RWPE1 (cell line): ENCODE data around the gene C4B.
"Not testable (repeated sequence)": the region's sequence is repeated elsewhere in the genome, so short reads cannot be mapped to it uniquely, and the experiment has no call there.

Experiments used
- CTCF ChIA-PET: fragments of 350-600 bp; sonication (Branson Sonifier 250); formaldehyde crosslinking; extraction: SDS; loops from one replicate; lab custom pipeline; 2021; lab: Yijun Ruan, JAX
- POLR2A ChIA-PET: fragments of 400-600 bp; formaldehyde crosslinking; extraction: SDS; loops from one replicate; lab custom pipeline; 2020; ENCODE audit warnings: antibody characterized with exemption; ENCODE audit not compliant: low non-redundant PET; lab: Yijun Ruan, JAX
- DNase-seq: peaks from one replicate; pipeline ENCODE4 v3.0.0; 2012; ENCODE audit warnings: low spot score
- H3K27ac ChIP-seq: fragments of 450-650 bp; 2 replicates; pipeline ENCODE4 v1.5.1; 2017

Gene C4B

GRCh38 chr6:32028631-32029030, 14.0 kb downstream of the C4B start:
- CTCF ChIA-PET, POLR2A ChIA-PET, DNase-seq, H3K27ac ChIP-seq: not testable (repeated sequence)

GRCh38 chr6:32029553-32029952, 15.0 kb downstream of the C4B start:
- H3K27ac ChIP-seq, DNase-seq, CTCF ChIA-PET, POLR2A ChIA-PET: not testable (repeated sequence)

GRCh38 chr6:32035283-32036013, 20.9 kb downstream of the C4B start:
- CTCF ChIA-PET, H3K27ac ChIP-seq, DNase-seq, POLR2A ChIA-PET: not testable (repeated sequence)

GRCh38 chr6:32037136-32037535, 22.5 kb downstream of the C4B start:
- CTCF ChIA-PET: interaction anchor here (0.8 kb wide), 1 partner anchor 82 kb away, joined by 3 read pairs; no protein-coding TSS in a partner anchor
- POLR2A ChIA-PET: not testable (repeated sequence)

DNA sequence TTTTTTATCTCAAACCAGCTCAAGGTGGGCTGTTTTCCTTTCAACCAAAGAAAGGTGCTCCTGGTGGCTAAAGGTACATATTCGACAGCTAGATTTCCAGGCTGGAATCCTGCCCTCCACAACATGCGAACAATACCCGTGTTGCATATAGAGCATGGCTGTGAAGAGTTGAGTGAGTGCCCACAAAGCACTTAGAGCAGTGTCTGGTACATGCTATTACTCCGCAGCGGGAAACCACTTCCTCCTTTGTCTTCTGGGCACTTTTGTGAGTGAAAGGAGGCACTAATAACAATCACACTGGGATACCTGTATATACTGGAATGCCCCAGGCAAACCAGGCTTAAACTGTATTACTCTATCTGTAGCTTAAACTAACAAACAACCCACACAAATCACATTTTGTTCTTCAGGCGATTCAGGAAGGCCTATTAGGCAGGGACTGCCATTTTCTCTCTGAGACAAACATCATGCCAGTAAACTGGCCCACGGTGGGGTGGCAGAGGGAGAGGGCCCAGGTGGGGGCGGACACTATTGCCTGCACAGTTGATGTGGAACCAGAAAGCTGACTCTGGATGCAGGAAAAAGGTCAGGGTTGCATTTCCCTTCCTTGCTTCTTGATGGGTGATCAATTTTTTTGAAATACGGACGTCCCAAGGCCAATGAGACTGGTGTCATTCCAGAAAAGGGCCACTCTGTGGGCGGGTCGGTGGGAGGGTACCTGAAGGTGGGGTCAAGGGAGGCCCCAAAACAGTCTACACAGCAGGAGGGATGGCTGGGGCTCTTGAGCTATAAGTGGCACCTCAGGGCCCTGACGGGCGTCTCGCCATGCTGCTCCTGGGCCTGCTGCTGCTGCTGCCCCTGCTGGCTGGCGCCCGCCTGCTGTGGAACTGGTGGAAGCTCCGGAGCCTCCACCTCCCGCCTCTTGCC, 23.3 kb downstream of the C4B start, which contains the start of gene CYP21A2:
CYP21A2 (plus strand) TSS at position 818 of the 927 bp plus-strand sequence; CDS start at position 826, 8 bp downstream.
- H3K27ac ChIP-seq, DNase-seq, POLR2A ChIA-PET: not testable (repeated sequence)
- CTCF ChIA-PET: interaction anchor here (0.8 kb wide), 1 partner anchor 81 kb away, joined by 3 read pairs; no protein-coding TSS in a partner anchor

More at GRCh38 chr6:32037136-32037535, 22.5 kb downstream of the C4B start:
- H3K27ac ChIP-seq, DNase-seq: not testable (repeated sequence)

DNA sequence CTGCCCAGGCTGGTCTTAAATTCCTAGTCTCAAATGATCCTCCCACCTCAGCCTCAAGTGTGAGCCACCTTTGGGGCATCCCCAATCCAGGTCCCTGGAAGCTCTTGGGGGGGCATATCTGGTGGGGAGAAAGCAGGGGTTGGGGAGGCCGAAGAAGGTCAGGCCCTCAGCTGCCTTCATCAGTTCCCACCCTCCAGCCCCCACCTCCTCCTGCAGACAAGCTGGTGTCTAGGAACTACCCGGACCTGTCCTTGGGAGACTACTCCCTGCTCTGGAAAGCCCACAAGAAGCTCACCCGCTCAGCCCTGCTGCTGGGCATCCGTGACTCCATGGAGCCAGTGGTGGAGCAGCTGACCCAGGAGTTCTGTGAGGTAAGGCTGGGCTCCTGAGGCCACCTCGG, 24.3 kb downstream of the C4B start:
- DNase-seq, H3K27ac ChIP-seq, POLR2A ChIA-PET: not testable (repeated sequence)
- CTCF ChIA-PET: interaction anchor here (1.0 kb wide), 1 partner anchor 9 kb away, joined by 3 read pairs; no protein-coding TSS in a partner anchor

- DNase-seq, H3K27ac ChIP-seq, POLR2A ChIA-PET: not testable (repeated sequence)
- CTCF ChIA-PET: interaction anchor here (1.0 kb wide), 1 partner anchor 8 kb away, joined by 3 read pairs; no protein-coding TSS in a partner anchor
These were observed 25.0 kb downstream of the C4B start for GRCh38 chr6:32039321-32040274.

GRCh38 chr6:32040299-32041049, 25.9 kb downstream of the C4B start:
- POLR2A ChIA-PET, CTCF ChIA-PET, DNase-seq, H3K27ac ChIP-seq: not testable (repeated sequence)

GRCh38 chr6:32041050-32041321, 26.4 kb downstream of the C4B start:
- DNase-seq, POLR2A ChIA-PET, CTCF ChIA-PET, H3K27ac ChIP-seq: not testable (repeated sequence)

GRCh38 chr6:32041385-32041784, 26.8 kb downstream of the C4B start:
- POLR2A ChIA-PET, H3K27ac ChIP-seq, DNase-seq, CTCF ChIA-PET: not testable (repeated sequence)

- DNase-seq, CTCF ChIA-PET, H3K27ac ChIP-seq, POLR2A ChIA-PET: not testable (repeated sequence)
These were observed 27.7 kb downstream of the C4B start for GRCh38 chr6:32042276-32042675.

- H3K27ac ChIP-seq, CTCF ChIA-PET, POLR2A ChIA-PET, DNase-seq: not testable (repeated sequence)
These were observed 29.2 kb downstream of the C4B start for GRCh38 chr6:32043589-32044380.

DNA sequence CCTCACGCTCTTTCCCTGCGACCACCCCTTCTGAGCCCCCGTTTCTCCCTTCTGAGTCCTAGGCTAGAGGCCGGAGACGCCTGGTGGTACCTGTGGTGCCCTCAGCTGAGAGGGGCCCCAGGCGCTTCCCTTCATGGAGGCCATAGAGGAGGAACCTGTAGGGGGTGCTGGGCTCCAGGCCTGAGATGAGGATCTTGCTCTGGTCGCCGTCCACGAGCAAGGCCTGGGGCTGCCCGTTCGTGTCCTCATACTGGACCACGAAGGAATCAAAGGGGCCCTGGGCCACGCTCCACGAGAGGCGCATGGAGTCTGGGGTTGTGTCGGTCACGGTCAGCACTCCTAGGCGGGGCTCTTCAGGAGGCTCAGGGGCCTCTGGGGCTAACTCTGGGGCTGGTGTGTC, 30.3 kb downstream of the C4B start:
- CTCF ChIA-PET, POLR2A ChIA-PET, H3K27ac ChIP-seq, DNase-seq: not testable (repeated sequence)
